COLO829 (cell line): ENCODE data around the gene S100A12.
"Not testable (repeated sequence)": the region's sequence is repeated elsewhere in the genome, so short reads cannot be mapped to it uniquely, and the experiment has no call there.

Experiments
- DNase-seq: peaks from one replicate; pipeline ENCODE4 v3.0.0; 2012; ENCODE audit warnings: low spot score

The S100A12 gene

DNA sequence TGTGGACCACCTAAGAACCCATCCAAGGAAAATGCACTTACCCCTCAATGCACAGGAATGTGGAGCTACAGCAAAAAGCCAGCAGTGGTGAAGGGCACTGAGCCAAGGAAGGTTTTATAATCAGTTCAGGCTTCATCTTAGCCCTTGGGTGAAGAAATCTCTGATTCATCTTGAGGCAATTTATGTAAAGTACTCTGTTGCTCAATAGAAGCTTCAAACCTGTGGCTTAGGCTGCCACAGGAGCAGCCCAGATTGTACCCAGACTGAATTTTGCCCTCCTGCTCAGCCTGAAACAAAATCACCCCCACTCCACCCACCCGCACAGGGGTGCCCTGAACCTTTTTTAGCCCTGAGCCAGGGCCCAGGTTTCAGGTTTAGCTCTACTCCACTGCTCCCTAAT, at the start of gene S100A12:
S100A12 (minus strand) TSS at position 111 of the 400 bp plus-strand sequence. CDS start 1,029 bp downstream, outside the sequence.
- DNase-seq = no peak

DNA sequence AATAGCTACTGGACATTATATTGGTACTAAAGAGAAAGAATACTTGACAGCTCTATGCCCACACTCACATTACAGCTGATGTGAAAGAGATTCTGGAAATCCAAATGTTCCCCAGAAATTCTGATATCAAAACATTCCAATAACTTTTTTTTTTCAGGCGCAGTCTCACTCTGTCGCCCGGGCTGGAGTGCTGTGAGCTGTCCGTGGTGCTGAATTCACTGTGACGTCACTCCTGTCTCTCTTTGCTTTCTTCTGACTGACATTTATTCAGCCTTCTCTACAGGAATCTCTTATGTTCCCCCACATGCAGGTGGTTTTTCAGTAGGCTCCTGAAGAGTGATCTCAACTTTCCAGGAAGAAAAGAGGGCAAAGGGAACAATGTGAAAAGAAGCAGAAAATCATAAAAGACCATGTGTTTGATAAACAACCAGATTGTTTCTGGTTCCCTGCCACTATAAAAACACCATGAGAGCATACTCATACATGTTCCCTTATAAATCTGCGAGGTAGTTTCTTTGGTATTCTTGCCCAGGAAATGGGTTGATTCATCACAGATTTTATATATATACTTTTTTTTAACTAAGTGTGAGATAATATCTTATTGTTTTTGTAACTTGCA, 47.1 kb upstream of the S100A12 start:
- peak; percentile 68 for DNase-seq

DNA sequence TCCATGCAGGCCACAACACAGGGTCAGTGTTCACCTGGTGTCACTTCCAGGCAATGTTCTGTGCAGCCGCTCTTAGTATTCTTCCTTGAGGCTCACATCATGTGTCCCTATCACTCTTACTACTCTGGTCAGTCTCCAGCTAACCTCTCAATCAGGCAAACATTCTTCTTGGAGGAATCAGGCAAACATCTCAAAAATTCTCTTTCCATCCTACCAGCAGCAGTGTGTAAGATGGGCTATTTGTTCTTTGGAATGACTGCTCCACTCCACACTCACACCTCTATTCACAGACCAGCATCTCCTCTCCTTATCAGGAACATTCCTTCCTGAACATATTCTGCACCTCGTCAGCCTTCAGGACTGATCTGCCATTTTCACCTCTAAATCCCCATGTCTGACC, 44.9 kb upstream of the S100A12 start:
- no peak for DNase-seq

DNA sequence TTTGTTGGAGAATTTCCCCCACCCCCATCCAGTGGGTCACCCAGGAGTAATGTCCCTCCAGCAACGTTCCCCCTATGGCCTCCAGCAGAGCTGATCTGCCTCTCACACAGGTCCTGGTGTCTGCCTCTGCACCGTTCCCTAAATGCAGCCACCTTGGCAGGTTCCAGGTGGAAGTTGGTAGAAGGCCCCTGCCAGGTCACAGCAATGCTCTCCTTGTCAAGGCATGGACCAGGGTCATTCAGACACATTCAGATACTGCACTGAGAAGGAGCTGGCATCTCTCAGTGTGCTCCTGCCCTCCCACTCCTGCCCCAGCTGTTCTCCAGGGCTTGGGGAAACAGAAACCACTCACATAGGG, 44.0 kb upstream of the S100A12 start:
- DNase-seq = not testable (repeated sequence)

DNA sequence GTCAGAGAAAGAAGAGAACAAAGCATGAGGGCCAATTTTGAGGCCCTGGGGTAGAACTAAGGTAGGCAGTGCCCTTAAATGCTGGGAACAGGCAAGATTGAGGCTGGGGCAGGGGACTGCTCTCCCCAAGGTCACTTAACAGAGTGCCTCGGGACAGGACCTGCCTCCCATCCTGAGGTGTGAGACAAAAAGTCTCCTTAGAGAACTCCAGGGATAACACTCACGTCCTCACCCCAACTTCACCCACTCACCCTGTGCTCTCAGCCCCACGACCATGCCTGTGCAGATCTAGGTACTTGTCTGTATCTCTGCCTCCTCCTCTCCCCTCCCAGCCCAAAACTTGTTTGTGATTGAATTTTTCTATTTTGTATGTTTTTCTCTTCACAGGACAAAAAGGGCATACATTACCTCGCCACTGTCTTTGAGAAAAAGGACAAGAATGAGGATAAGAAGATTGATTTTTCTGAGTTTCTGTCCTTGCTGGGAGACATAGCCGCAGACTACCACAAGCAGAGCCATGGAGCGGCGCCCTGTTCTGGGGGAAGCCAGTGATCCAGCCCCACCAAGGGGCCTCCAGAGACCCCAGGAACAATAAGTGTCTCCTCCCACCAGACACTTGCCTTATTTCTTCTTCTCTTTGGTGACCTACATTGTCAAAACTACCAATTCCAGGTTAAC, 43.5 kb upstream of the S100A12 start:
- not testable (repeated sequence) for DNase-seq

DNA sequence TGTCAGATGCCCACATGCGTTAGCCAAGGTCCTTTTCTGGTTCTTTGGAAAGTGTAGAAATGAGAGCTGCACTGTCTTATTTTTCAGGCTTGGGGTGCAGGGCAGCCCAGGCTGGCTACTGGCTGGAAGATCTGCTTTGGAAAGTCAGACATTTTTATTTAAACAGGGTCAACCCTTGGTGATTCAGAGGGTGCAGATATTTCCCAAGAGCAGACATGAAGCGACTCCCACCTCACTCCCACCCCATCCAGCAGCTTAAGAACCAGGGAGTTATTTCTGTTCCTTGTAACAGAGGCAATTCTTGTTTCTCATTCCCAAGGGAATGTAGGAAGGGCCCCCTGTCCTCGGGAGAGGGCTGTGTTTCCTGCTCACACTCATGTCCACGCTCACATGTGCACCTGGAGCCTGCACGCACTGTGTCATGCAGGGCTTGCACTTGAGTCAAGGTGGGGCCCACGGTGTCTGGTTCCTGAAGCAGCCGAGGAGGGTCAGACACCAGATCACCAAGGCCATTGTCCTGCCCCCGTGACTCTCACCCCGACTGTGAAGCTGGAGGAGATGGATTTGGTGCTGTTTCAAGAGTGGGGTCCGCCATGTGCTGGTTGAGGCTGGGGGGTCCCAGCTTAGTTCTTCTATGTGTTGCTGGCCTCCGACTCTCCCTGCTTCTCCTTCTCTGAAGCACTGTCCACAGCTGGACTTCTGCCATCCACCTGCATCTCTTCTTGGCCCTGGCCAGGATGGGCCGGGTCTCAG, 41.9 kb upstream of the S100A12 start:
- DNase-seq = no peak

DNA sequence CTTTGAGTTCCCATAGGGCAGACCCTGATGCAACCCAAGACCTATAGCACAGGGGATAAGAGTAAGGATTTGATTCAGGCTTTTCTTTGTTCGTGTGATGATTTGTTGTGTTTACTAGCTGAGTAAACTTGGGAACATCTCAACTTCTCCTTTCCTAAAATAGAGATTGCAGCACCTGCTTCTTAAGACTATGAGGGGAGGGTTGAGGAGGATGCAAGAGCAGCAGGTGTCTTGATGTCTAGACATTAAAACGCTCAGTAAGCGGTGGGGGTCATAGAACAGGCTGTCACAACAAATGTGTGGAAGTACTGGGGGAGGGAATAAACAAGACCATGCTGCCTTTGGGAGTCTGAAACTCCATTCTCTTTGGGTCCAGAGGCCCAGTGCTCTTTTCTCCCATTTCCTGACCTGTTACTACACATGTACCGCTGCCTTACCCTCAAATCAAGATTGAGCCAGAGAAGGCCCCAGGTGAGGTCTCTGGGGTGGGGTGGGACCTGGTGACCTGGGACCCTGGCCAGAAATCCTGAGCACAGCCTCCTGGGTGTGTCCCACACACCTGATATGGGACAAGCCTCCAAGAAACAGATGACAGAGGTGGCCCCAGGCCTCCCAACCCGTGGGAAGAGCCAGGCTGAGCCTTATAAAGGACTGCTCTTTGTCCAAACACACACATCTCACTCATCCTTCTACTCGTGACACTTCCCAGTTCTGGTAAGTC, 40.6 kb upstream of the S100A12 start, which contains the start of gene S100A7A:
S100A7A (plus strand) TSS at position 671 of the 721 bp plus-strand sequence. CDS start 1,563 bp downstream, outside the sequence.
- DNase-seq = no peak

DNA sequence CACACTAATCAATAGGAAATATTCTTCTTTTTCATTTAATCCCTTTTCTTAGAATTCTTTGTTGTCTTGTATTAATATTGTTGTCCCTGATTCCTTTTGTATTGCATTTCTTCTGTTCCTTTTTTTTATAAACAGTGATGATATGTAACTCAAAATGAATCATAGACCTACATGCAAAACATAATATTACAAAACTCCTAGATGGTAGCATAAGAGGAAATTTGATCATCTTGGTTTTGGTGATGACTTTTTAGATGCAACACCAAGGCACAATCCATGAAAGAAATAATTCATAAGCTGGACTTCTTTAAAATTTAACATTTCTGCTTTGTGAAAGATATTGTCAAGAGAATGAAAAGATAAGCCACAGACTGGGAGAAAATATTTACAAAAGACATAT, 38.5 kb upstream of the S100A12 start:
- not testable (repeated sequence) for DNase-seq

DNA sequence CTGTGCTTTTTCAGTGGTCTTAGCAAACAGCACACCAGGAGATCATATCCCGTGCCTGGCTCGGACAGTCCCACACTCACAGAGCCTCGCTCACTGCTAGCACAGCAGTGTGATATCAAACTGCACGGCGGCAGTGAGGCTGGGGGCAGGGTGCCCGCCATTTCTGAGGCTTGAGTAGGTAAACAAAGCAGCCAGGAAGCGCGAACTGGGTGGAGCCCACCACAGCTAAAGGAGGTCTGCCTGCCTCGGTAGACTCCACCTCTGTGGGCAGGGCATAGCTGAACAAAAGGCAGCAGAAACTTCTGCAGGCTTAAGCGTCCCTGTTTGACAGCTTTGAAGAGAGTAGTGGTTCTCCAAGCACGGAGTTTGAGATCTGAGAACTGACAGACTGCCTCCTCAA, 31.9 kb upstream of the S100A12 start:
- not testable (repeated sequence) for DNase-seq

DNA sequence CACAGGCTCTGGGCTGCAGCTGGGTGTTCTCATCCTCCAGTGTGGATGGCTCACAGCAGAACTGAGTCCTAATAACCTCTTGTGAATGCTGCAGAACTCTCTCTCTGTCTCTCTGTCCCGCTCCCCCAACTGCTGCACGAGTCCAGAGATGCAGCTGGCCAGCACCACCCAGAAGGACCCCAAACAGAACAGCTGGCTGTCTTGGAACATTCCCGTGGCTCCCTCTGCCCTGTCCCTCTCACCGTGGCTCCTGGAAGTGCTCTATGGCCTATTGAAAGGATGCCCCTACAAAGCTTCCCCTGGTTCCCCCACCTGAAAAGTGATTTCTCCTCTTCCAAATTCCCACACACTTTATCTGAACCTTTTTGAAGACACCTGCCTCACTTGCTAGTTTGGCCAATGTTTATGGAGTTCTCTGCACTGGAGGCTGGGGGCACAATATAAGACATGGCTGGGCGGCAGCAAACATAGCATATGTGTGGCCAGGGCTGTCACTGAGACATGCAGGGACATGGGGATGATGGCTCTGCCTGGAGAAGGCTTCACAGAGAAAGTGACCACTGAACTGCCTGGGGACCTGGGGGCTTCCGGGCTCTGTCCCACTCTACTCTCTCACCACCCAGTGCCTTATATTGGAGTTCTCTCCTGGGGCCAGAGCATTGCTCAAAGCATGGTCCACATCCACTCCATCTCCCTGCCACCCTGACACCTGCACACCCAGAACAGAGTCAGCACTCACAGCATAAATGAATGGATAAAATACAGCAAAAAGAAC, 30.6 kb upstream of the S100A12 start:
- not testable (repeated sequence) for DNase-seq

DNA sequence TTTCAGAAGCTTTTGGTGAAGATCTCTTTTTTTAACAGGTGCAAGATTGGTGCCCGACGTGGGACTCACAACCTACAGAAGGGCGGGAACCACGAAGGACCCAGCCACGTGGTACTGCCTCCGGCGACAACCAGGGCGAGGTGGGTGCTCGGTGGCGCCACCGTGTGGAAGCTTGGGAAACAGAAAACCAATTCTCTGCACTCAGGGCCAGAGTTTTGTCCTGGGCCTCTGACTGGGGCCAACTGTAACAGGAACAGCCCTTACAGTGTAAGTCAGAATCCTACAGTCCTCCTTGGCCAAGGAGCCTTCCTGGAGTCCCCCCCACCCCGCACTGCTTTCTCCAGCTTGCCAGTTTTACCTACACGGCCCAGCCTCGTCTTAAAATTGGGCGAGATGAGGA, 29.3 kb upstream of the S100A12 start:
- DNase-seq = peak; percentile 68

DNA sequence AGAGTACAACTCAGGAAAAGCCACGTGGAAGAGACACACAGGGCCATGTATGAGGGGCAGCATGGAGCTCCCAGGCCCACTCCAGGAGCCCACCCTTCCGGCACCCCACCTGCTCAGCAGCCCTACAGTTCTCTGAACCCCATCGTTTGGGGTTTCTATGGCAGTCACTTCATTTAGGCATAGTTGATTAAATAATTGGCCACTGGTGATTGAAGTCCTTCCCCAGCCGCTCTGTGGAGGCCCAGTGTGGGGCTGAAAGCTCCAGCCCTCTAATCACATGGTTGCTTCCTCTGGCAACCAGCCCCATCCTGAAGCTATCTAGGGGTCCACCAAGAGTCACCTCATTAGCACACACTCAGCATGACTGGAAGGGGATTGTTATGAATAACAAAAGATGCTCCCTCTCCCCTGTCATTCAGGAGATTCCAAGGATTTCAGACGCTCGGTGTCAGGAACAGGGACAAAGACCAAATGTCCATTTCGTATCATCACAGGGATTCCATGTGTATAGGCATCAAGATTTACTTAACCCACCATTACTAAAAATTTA, 28.7 kb upstream of the S100A12 start:
- DNase-seq = no peak

DNA sequence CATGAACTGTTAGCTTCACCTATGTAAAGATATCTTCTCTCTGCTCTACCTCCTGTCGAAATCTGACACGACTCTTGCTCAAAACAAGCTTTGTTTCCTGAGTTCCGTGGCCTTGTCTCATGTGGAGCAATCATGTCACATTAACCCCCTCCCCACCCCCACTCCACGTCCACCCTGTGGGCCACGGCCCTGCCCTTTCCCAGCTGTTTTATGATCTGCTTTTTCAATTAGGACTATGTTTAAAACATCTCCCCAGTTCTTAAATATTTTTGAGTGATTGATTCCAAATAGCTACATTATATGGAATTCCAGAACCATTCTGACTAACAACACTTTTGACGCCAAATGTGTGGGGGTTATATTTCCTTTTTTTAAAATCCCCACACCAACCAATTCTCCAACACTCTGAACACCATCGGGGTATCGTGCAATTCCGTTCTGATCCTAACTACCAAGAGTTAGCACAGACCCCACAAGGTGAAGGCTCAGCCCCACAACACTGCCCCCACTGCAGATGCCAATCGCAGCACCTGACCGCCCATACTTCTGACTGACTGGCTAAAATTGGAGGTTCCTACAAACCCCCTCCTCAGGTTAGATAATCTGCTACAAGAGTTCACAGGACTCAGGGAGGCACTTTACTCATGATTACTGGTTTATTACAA, 28.1 kb upstream of the S100A12 start:
- no peak for DNase-seq

DNA sequence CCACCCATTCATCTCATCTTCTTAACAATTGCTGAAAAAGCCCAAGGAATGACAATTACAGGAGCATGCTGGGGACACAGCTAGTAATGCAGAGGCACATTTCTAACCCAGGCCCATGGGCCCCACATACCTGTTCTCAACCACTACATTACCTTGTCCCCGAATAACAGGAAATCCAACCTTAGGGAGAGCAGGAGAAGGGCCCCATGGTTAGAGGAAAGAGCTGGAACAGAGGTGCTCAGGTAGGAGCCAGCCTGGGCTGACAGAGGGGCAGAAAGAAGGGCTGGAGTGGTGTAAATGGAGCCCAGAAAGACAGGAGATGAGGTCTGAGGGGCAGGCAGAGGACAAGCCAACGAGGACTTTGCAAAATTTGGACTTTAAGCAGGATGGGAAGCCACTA, 26.8 kb upstream of the S100A12 start:
- no peak for DNase-seq

DNA sequence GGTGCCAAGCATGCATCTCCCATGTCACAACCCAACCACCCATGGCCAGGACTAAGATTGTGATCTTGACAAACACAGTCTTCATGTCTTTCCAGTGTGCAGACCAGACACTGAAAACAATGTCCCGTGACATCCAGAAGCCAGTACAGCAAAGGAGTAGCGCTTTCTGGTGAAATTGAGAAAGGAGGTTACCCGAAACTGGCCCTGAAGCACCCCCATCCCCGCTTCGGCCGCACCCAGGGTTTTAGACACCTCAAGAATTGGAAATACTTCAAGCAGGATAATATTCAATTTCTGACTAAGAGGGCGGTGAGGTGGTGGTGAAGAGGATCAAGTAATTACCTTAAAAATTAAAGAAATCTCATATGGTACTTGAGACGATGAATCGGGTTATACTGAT, 26.0 kb upstream of the S100A12 start:
- DNase-seq = no peak

DNA sequence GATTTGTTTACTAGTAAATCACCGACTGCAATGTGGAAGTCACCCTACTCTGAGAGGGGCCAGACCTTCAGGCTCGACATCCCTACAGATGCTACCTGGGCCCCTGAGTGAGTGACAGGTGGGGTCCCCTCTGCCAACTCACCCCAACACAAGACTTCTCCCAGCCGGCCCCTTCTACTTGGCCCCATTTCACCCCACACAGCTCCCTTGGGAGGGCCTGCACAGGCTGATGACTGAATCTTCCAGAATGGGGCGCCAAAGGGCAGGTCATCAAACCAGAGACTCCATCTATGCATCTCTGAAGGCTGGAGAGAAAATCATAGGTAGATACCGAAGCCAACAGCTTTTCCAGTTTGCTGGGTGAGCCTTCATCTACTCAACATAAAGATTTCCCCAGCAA, 24.8 kb upstream of the S100A12 start:
- no peak for DNase-seq

DNA sequence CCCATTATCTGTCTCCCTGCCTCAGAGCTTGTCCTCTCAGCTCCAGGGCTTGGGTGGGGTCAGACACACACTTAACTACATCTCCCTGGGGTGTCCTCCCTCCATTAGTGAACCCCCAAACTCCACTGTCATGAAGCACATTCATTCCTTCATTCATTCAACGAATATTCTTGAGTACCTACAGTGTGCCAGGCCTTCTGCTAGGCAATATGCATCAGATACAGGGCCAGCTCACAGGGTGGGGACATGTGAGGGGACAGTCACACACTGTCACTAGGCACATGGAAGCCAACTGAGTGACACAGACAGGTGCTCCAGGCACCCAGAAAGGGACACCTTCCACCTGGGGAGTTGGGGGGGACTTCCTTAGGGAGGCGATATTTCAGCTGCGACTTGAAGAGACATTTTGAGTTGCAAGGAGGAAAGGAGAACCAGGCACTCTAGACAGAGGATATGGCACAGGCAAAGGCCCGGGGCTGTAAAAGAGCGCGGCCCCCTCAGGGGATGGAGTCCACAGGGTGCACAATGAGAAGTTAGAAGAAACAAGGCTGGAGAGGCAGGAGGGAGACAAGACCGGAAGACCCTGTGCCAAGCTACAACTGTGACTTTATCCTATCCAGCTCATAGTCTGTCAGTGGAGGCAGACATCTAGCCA, 24.1 kb upstream of the S100A12 start:
- DNase-seq = no peak

DNA sequence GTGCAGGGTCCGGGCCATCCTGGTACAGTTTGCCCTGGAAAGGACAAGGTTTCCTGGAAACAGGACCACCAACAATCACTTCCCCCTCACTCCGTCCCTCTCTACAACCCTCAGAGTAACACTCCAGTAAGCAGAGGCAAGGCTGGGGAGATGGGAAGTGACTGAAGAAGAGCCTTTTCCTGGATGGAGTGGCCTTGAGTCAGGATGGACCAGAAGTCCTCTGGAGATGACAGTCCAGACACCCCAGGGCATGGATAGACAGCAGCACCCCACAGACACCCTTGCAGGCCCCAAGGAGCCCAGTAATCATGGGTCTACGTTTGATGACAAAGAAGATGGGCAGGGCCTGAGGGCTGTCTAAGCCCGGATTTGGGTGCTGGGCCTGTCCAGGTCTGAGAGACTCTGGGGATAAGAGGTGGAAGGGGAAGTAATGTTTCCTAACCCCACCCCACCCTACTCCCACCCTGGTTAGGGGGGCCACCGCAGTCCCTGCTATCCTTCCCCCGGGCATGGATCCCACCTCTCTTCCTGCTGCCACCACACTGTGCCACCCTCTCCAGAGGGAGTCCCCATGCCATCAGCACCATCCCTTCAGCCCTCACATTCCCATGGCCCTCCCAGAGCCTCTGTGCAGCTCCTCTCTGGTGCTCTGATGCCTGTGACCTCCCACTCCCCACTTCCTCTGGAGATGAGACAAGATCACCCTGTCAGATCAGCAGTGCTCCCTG, 22.7 kb upstream of the S100A12 start:
- DNase-seq = no peak

DNA sequence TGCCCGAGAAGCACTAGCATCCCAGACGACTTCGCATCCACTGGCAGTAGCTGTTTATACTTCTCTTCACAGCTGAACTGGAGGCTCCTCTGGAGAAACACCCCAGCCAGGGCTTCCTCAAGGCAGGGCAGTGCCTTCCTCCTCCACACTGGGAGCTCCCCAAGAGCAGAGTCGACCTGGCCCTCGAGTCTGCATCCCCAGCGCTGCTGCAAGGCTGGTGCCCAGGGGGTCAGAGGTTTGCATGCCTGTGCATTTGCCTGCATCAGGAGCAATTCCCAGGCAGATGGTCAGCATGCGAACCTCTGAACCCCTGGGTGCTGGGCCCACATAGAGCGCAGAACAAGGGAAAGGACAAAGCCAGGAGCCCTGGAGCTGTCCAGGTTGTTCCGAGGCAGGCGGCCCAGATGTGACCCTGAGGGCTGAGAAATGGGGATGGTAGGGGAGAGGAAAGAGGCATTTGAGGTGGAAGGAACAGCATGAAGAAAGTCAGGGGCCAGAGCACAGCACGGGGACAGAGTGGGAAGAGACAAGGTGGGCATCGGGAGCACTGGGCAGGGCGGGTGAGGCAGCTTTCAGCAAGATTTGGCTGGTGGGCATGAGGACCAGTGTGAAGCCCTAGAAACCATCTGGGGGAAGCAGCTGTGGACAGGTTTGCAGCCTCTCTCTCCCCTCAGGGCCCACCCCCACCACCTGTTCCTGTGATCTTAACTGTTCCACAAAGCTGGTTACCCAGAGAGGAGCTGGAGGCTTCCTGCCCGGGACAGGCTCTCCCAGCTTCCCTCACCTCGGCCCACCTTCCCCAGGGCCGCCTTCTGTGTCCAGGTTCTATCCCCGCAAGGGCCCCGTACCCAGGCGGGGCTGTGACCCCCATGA, 21.9 kb upstream of the S100A12 start:
- DNase-seq = no peak
